Astrocyte of the spinal cord (primary cell): Measurements from ENCODE around the gene CGNL1.
A peak's percentile ranks its signal among the peaks of the same experiment; 100 is the strongest.

Source experiments
- DNase-seq: peaks from one replicate; pipeline ENCODE4 v3.0.0; 2011; ENCODE audit warnings: low read depth, low spot score
- H3K4me3 ChIP-seq: 2 replicates; pipeline ENCODE4 v1.5.1; 2011; ENCODE audit warnings: low read depth, mild to moderate bottlenecking, low read length, moderate library complexity
- CTCF ChIP-seq: IDR thresholded peaks from 2 replicates; pipeline ENCODE4 v1.5.1; 2012; ENCODE audit warnings: low read depth, mild to moderate bottlenecking, low read length, inconsistent platforms
- in situ Hi-C: cut with HindIII; loops from 2 replicates; pipeline ENCODE4 v1.10.0; 2017; ENCODE audit warnings: low sequenced_read_pairs

Gene CGNL1

DNA sequence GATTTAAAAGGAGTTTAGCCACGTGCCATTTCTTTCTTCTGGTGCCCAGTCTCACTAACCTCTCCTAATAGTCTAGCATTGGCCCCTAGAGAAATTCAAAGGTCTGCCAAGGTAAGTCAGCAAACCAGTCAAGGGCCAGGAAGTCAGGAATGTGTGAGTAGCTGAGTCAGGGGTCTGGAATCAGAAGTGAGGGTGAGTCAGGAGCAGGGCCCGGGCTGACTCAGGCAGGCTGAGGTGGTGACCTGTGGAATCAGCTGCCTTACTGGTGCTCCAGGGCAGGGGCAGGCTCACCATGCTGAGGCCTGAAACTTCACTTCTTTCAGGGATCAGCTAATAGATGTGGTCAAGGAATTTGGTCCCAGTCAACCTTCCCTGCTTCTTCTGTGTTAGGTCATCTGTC lies 109.6 kb downstream of the CGNL1 start:
- H3K4me3 ChIP-seq, result no peak overlapping the region
- DNase-seq, result peak; percentile 73
- no peak for TF ChIP-seq CTCF
- in situ Hi-C loops, result no loop called here

DNA sequence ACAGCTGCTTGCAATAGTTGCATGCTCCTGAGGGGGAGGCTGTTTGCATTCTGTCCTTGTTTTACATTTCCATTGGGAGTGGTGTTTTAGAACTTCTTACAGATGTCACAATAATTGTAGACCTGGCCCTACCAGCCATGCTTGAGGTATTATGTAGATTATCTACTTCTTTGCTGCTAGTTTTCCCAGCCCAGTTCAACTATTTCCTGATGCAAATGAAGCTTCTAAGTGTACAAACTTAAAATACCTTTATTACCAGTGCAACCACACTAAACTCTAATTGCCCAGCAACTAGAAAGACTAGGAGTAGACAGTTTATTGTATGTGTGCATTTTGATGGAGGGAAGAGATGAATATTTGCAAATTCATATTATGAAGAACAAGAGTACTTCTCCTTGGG lies 110.5 kb downstream of the CGNL1 start:
- no peak for TF ChIP-seq CTCF
- no peak overlapping the region for H3K4me3 ChIP-seq
- in situ Hi-C loops, result no loop called here
- DNase-seq, result no peak

DNA sequence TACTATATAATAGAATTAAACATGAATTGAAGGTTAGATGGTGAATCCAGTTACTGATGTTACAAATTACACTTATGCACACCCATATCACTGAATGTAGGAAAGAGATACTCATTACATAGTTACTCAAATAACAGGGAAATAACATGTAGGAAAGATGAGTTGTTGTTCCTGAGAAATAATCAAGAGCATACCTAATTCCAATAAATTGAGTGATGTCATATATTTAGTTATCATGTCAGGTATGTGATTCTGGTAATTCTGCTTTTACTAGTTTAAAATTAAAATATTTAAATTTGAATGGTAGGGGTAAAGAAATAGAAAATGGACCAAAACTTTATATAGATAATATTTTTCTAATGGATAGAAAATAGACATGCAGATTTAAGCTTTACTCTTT lies 112.8 kb downstream of the CGNL1 start:
- TF ChIP-seq CTCF, result no peak
- in situ Hi-C loops, result no loop called here
- no peak overlapping the region for H3K4me3 ChIP-seq
- DNase-seq, result no peak

DNA sequence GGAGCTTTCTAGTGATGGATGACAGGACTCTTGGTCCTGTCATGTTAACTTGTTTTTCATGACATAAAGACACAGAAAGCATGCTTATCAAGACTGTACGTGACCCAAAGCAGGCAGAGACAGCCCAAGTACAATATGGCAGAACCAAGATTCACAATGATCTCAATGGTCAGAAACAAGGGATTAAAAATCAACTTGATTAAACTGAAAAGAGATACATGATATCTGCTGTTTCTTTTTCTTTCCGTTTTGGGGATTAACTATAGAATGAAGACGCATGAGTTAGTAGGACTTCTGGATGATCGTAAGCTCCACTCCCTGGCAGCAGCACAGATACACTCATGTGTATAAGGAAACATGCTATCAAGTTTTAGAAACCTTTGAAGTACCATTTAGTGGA lies 117.0 kb downstream of the CGNL1 start:
- TF ChIP-seq CTCF, result no peak
- DNase-seq, result no peak
- in situ Hi-C loops, result no loop called here
- H3K4me3 ChIP-seq, result no peak overlapping the region

- TF ChIP-seq CTCF, result no peak
- no peak overlapping the region for H3K4me3 ChIP-seq
- DNase-seq, result no peak
- in situ Hi-C loops, result no loop called here
These were observed 118.3 kb downstream of the CGNL1 start for GRCh38 chr15:57494581-57494980.

DNA sequence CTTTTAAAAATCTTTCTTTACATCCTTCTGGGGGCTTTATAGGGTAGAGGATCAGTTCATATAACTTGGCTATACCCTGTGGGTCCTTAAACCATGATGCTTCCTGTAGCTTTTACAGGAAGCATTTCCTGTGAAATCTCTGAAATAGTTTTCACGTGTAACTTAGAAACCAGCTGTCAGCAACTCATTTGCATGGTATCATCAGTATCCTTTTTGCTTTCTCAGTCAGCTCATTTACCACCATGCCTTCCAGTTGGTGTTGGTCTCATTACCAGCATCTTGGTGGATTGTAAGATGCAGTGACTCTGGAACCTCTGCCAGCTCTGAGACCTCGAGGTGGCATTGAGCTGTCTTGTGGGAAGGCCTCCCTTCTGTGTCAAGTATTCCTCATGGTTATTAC lies 118.7 kb downstream of the CGNL1 start:
- TF ChIP-seq CTCF, result no peak
- H3K4me3 ChIP-seq, result no peak overlapping the region
- in situ Hi-C loops, result no loop called here
- no peak for DNase-seq

GRCh38 chr15:57495554-57496165 lies 119.4 kb downstream of the CGNL1 start:
- TF ChIP-seq CTCF, result no peak
- H3K4me3 ChIP-seq, result no peak overlapping the region
- in situ Hi-C loops, result no loop called here
- DNase-seq, result no peak
